HG03520 (cell line): ENCODE measurements around the gene PCGF3.
"Not testable (repeated sequence)": the region's sequence is repeated elsewhere in the genome, so short reads cannot be mapped to it uniquely, and the experiment has no call there.

Experiments used
- ATAC-seq: cut with Tn5 transposase; IDR thresholded peaks from one replicate; pipeline ENCODE4 v1.9.1; 2021; ENCODE audit warnings: mild to moderate bottlenecking, moderate library complexity; ENCODE audit not compliant: unreplicated experiment

The PCGF3 gene

GRCh38 chr4:700587-701264 is 4.9 kb upstream of the PCGF3 start:
- ATAC-seq = no peak

GRCh38 chr4:702618-703048 is 3.0 kb upstream of the PCGF3 start:
- no peak for ATAC-seq

- no peak for ATAC-seq
Observed at GRCh38 chr4:703336-704197, 2.1 kb upstream of the PCGF3 start.

DNA sequence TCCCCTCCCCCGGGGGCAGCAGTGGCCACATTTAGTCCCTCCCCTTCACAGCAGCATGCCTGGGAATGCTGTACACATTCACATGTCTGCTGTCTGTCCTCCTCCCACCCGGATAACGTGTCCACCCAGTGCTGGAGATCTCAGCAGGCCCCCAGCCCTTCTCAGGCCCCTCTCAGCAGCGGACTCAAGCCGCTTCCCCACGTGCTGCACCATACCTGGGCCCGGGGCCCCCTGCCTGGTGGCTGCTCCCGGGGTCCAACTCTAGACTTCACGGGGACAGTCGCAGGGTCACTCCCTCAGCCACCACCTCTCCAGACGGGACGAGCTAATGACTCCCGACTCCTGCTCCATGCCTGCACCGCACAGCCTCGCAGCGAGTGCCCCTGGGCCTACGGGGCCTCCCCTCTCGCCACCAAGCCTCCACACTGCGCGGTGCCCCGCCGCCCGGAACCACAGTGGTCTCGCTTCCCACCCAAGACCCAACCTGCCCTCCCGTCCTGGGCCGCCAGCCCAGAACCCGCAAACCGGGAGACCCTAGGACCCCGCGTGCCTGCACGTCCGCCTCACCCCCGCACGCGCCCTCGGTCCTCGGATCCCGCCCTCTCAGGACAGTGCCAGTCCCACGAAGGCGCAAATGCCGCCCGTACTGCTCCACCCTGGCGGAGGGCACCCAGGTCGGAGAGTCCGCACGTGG is 1.3 kb upstream of the PCGF3 start:
- ATAC-seq = no peak

- ATAC-seq = no peak
Observed at GRCh38 chr4:704971-705277, 708 bp upstream of the PCGF3 start.

GRCh38 chr4:706083-706633 is 526 bp downstream of the PCGF3 start:
- ATAC-seq = not testable (repeated sequence)

- no peak for ATAC-seq
Observed at GRCh38 chr4:706834-707598, 1.4 kb downstream of the PCGF3 start.

- no peak for ATAC-seq
Observed at GRCh38 chr4:707929-708630, 2.4 kb downstream of the PCGF3 start.

DNA sequence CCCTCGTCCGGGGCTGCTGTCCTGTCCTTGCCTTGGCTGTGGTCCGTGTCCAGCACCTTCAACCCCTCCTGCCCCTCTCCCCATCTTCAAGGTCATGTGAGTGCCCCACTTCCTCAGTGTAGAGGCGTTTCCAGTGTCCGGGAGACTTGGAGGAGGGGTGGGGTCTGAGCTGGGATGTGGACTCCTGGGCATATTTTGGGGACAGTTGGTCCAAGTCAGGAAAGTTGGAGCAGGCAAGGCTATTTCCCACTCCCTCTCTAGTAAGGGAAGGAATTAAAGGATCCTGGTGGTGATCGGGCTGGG is 3.0 kb downstream of the PCGF3 start:
- ATAC-seq = no peak

DNA sequence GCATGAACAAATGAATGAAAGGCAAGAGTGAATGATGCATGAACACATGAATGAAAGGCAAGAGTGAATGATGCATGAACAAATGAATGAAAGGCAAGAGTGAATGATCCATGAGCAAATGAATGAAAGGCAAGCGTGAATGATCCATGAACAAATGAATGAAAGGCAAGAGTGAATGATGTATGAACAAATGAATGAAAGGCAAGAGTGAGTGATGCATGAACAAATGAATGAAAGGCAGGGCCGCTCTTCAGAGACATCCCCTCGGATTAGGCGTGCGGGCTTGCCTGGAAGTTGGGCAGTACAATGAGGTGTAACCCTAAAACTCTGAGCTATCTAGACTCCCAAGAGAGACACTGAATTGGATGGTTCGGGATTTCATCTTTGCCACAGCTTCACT is 3.7 kb downstream of the PCGF3 start:
- ATAC-seq = no peak

DNA sequence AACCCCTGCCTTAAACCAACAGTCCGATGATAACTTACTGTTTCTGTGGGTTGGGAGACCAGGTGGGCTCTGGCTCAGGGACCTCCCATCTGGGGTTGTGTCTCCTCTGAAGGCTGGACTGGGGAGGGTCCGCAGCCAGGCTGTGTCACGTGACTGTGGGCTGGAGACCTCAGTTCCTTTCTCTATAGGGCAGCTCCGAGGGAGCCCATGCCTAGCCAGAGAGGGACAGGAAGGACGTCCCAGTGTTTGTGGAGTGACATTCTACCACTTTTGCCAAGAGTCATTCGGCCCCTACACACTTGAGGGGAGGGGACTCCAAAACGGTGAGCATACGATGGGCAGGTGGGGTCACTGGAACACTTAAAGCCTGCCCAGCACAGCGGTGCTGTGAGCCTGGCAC is 4.5 kb downstream of the PCGF3 start:
- ATAC-seq = no peak

DNA sequence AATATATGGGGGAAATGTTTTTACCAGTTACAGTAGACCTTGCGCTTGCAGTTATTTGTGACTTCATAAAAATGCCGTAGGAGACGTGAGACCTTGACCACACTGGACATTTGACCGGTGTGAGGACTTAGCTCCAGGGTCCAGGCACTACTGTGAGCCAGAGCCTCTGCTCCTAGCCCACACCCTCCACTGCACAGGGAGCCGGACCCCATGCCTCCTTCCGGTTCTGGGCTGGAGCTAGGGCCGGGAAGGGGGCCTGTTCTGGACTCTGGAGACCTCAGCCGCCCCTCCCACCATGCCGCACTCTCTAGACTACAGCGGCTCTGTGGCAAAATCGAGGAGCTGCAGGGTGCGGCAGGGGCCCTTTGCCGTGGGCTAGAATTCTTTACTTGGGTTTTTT is 5.3 kb downstream of the PCGF3 start:
- ATAC-seq = no peak

- no peak for ATAC-seq
Observed at GRCh38 chr4:712093-712492, 6.5 kb downstream of the PCGF3 start.

GRCh38 chr4:712916-713632 is 7.4 kb downstream of the PCGF3 start:
- ATAC-seq = no peak

DNA sequence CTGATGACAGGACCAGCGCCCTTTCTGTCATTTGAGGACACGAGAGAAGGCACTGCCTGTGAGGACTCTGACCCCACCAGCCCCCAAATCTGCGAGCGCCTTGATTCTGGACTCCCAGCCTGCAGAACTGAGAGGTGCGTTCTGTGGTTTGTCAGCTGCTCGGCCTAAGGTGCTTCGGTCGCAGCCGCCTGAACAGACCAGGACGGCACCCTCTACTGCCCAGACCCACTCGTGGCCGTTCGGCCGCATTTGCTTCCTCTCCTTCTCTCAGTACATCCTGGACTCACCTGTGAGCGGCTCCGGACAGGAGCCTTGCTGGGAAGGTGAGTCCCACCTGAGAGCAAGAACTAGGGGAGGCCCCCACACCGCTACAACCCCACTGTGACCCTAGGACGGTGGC is 8.5 kb downstream of the PCGF3 start:
- no peak for ATAC-seq

GRCh38 chr4:717601-718320 is 12.1 kb downstream of the PCGF3 start:
- ATAC-seq = no peak

GRCh38 chr4:718460-718859 is 12.8 kb downstream of the PCGF3 start:
- no peak for ATAC-seq

GRCh38 chr4:720111-720860 is 14.7 kb downstream of the PCGF3 start:
- no peak for ATAC-seq
